T-helper 2 cell treated with Interferon-gamma antibody and Interleukin-4, amounts not matched to agents 100 ng/mL and 5 ng/mL, for 36 hours (primary cell): ENCODE data around the gene TNS1. TPM values are rescaled to one million over a fixed set of nuclear protein-coding genes. Genes with fewer than 3 reads are reported as not detected.

Experiments used
- intact Hi-C: fragments of 100-400 bp; cut with micrococcal nuclease; formaldehyde crosslinking; loops from one replicate; pipeline ENCODE4 v1.15.1; 2023
- total RNA-seq: library from RNA; stranded (reverse); gene quantifications from 2 replicates; pipeline ENCODE4 v1.2.3, GENCODE V29; 2022

Gene TNS1
- total RNA-seq, 1 donor from 2014 or later: 0.18 TPM

DNA sequence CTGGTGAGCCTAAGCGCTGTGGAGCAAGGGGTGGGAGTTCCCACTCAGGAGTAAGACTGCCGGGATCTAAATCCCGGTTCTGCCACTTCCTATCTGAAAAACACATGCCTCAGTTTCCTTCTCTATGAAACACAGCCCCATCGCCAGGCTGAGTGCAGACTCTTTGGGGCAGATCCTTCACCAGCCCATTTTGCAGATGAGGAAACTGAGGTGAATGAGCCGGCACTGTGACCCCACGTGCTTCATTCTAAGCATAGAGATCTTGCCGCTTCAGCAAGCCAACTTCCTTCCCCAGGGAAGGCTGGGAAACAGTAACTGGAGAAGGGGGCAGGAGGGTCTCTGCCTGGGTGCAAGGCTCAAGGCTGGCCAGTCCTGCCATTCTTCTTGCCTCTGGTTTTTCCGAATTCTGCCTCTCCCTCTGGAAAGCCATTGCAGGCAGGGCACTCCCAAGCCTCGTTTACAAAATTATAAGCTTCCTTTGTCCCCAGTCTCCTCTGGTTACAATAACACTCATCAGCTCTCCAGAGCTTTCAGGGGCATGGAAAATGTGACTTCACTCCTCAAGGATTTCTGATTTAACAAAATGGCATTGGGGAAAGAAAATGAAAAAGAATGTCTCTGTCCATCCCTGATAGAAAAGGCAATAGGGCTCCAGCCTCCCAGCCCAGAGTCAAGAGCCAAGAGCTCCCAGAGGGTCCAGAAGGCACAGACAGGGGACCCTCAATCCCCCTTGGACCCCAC is 249.2 kb downstream of the TNS1 start:
- intact Hi-C loops: no loop called here

- intact Hi-C loops: no loop called here
These were observed 249.9 kb downstream of the TNS1 start for GRCh38 chr2:217752714-217753459.

GRCh38 chr2:217751952-217752351 is 250.8 kb downstream of the TNS1 start:
- intact Hi-C loops: no loop called here

DNA sequence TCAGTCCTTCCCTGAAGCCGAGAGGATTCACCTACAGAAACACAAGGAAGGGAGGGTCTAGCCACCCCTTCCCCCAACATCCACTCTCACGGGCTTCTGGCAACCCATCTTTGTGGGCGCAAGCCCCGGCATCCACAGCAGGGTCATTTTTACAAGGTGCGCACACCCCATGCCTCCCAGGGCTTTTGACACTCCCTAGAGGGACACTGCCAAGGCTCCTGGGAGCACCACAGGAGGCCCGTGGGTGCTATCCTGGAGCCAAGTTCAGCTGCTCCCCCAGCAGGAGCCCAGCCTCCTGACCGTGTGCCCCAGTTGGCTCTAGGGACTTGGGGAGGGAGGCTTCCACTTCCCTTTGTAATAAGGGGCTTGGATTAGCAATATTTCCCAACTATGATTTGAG is 251.6 kb downstream of the TNS1 start:
- intact Hi-C loops: no loop called here

Other genes with a start within 250 kb of the TNS1 start
- gene RUFY4, start 66.3 kb upstream of the TNS1 start, total RNA-seq: 1.1 and 1.3 TPM in 2 replicates
- 0.39 and 1.3 TPM in 2 replicates for gene CXCR2, start 123.0 kb upstream of the TNS1 start, total RNA-seq
- gene CXCR1, start 164.0 kb upstream of the TNS1 start, total RNA-seq: 1.6 and 2.0 TPM in 2 replicates
- gene ARPC2, start 214.2 kb upstream of the TNS1 start, total RNA-seq: 785 and 788 TPM in 2 replicates